Mucosa of gallbladder (tissue), 1 donor: ENCODE measurements around the gene PPIF. TPM values are rescaled to one million over a fixed set of nuclear protein-coding genes. Genes with fewer than 3 reads are reported as not detected.

Experiments used
- DNase-seq: peaks from one replicate; pipeline ENCODE4 v3.0.0-alpha.2; 2020; ENCODE audit warnings: low spot score
- total RNA-seq: library from RNA; stranded (reverse); gene quantifications from one replicate; pipeline ENCODE4 v1.2.1, GENCODE V29; 2021
- donor health status: DM: no; HTN: no; CAD: no.

The PPIF gene
- 49.4 TPM for total RNA-seq

- peak; percentile 95 for DNase-seq
Observed at GRCh38 chr10:79347226-79347893, at the start of gene PPIF. Gene PPIF (plus strand): TSS chr10:79347469. CDS start chr10:79347549, 80 bp downstream.

GRCh38 chr10:79298403-79299244 is 48.6 kb upstream of the PPIF start:
- DNase-seq, result peak; percentile 65

DNA sequence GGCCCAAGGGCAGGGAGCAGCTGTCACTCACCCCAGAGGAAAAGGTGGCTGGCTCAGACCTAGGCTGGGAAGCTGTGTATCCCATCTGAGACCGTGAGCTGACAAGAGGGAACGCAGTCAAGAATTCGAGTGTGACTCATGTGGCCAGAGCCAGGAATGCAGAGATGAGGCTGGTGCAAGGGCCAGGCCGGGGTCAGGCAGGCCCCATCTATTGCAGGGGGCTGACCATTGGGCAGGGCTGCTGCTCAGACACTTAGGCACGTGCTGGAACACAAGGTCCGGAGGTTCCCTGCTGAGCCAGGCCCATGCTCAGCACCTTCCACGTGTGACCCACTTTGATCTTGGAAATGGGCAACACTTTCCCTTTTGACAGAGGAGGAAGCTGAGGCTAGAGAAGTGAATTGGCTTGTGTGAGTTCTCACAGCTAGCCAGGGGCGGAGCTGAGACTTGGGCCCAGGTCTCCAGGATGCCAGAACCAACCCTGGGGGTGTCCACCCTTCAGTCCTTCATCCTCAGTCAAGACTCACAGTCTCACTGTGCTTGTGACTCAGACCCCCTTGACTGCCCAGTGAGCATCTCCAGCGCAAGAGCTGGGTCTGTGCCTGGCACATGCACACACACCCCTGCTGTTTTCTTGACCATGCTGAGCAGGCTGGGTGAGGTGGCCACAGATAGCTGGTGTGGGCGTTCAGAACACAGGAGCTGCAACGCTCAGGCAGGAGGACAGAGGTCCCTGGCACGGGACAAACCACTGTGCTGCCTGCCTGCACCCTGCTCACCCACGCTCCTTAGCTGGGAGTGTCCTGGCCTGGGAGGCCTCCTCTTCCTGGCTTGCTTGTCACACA is 47.6 kb upstream of the PPIF start:
- no peak for DNase-seq

DNA sequence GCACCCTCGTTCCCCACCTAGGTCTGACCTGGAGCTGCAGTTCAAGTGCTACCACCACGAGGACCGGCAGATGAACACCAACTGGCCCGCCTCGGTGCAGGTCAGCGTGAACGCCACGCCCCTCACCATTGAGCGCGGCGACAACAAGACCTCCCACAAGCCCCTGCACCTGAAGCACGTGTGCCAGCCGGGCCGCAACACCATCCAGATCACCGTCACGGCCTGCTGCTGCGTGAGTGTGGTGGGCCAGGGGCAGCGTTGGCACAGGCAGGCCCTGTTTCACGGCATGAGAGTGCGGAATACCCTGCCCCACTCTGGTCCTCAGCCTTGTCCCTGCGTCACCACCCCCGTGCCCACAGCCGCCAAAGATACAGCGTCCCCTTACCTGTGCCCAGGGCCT is 46.6 kb upstream of the PPIF start:
- no peak for DNase-seq

- DNase-seq, result no peak
Observed at GRCh38 chr10:79301754-79302530, 45.3 kb upstream of the PPIF start.

DNA sequence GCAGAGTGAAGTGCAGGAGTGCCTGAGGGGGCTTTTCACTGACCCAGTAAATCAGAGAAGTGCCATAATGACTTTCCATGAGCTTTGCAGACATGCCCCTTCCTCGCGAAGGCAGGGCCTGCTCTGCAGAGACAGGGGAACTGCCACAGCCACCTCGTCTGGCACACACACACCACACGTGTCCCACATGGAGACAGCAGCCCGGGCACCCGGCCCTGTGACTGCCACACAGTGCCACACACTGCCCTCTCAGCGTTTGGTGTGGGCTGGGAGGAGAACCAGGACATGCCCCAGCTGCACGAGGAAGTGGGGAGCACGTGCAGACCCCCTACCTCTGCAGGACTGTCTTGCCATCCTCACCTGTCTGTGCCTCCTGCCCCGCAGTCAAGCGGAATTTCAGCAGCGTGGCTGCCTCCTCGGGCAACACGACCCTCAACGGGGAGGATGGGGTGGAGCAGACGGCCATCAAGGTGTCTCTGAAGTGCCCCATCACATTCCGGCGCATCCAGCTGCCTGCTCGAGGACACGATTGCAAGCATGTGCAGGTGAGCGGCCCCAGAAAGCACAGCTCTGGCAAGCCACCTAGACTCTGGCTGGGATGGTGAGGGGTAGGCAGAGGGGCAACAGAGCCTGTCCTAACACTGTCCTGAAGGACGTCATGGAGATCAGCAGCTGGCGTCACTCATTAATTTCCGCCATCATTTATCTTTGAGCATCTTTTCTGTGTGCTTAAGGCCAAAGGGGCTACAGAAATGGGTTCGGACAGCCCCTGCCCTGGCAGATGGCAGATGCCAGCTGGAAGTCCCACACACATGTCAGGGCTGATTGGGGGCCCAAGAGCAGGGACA is 43.4 kb upstream of the PPIF start:
- DNase-seq, result no peak

DNA sequence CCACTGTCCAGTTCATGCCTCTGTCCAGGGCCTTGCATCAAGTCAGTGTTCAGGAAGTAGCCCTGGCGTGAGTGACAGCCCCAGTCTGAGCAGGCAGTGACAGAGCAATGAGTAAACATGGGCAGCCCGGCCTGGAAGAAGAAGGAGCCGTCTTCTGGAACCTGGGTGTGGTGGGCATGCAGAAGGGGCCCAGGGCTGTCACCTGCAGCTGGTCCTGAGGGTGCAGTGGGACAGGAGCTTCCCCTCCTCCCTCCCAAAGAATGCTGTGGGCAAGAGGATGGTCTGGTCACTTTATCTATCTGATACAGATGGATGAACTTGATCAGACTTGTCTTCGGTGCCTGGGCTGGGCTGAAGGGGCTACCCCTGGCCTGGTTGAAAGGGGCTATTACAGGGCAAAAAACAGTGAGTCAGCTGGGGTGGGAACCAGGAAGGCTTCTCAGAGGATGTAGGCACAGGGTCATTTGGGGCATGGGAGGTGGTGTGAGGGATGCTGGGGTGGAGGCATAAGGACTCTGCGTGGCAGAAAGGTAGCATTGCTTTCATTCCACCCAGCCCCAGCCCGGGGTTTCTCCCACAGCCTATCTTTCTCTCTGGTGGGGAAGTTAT is 42.7 kb upstream of the PPIF start:
- DNase-seq, result no peak

GRCh38 chr10:79305515-79305914 is 41.8 kb upstream of the PPIF start:
- DNase-seq, result no peak

GRCh38 chr10:79305988-79306387 is 41.3 kb upstream of the PPIF start:
- DNase-seq, result no peak

DNA sequence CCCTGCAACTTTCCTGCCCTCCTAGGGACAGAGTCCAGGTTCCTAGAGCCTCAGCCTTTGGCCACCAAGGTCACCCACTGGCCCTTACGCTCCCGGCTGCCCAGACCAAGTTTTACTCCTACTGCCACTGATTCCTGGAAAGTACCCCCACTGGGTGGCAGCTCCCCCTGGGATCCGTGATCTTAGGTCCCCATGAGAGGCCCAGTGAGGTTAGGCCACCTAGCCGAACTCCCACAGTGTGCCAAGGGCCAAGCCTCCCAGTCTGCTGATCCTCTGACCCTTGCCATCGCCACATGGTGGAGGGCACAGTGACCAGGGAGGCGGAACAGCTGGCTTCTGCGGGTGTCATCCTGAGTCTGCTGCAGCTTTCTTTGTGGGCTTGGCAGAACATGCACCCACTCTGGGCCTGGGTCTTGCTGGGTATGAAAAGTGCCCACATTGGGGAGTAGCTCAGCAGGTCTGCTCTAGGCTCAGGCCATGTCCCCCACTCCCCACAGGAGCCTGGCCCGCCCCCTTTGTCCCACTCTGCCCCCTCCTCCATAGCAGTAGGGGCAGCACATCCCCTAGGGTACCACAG is 40.5 kb upstream of the PPIF start:
- no peak for DNase-seq

DNA sequence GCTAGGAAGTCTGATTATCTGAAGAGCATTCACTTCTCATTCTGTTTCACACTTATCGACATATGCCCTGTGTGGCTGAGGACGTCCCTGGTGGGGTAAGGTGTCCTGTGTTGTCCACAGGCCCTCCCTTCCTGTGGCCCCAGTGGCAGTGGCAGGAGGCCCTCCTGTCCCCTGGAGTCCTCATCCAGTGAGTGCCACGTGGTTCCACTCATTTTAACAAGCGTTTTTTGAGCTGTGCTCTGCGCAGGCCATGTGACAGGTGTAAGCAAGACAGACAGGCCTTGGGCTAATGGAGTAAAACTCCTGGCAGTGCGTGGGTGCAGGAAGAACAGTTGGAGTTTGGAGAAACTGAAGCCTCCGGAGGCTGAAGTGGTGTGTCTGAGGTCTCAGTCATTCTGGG is 39.3 kb upstream of the PPIF start:
- no peak for DNase-seq

GRCh38 chr10:79308969-79309665 is 38.2 kb upstream of the PPIF start:
- DNase-seq, result no peak

DNA sequence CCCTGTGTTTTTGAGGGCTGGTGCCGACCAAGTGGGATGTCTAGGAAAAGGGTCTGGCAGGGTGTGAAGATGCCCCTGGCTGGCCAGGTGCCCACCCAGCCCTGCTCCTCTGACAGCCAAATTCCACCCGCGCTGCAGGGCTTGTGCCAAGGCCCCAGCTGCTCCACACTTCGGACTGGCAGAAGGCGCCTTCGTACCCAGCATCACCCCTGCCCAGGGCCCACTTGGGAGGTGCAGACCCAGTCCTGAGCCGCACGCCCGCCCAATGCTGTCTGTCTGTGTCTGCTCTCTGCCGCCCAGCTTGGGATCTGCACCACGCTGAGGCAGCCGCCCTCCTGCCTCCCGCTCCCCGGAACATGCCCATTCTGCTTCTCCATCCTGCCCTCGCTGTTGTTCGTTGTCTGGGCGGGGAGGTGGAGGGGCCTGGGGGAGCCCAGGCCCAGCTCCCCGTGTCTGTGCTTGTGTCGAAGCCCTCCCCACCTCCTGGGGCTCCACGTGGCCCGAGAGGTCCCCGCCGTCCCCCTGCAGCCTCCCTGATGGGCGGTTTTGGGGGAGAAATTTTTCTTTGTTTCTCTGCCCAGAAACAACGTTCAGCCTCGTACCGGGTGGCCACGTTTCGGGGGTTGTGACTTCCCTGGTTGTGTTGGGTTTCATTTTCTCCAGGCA is 36.9 kb upstream of the PPIF start:
- DNase-seq, result no peak

DNA sequence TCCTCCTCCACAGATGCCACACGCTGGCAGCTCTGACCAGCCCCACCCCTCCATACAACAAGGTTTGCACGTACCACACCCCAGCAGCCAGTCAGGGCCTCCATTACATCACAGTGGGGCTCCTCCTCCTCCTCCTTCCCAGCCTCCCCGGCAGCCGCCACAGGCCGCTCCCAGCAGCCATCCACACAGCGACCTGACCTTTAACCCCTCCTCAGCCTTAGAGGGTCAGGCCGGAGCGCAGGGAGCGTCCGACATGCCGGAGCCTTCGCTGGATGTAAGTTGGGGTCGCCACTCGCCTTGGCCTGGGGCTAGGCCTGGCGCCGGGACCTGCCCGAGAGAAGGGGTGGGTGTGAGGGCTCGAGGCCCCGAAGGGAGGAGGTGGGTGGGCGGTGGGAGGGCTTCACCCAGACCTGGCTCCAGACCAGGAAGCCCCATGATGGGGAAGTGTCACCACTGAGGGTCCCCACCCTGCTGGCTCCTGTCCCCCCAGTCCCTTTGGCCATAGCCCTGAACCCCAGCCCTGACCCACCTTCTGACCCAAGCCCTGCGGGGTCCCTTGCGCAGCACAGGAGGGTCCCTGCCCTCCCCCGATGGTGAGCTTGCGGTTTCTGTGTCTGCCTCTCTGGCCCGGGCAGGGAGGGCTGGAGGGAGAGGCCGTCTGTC is 36.2 kb upstream of the PPIF start:
- no peak for DNase-seq

DNA sequence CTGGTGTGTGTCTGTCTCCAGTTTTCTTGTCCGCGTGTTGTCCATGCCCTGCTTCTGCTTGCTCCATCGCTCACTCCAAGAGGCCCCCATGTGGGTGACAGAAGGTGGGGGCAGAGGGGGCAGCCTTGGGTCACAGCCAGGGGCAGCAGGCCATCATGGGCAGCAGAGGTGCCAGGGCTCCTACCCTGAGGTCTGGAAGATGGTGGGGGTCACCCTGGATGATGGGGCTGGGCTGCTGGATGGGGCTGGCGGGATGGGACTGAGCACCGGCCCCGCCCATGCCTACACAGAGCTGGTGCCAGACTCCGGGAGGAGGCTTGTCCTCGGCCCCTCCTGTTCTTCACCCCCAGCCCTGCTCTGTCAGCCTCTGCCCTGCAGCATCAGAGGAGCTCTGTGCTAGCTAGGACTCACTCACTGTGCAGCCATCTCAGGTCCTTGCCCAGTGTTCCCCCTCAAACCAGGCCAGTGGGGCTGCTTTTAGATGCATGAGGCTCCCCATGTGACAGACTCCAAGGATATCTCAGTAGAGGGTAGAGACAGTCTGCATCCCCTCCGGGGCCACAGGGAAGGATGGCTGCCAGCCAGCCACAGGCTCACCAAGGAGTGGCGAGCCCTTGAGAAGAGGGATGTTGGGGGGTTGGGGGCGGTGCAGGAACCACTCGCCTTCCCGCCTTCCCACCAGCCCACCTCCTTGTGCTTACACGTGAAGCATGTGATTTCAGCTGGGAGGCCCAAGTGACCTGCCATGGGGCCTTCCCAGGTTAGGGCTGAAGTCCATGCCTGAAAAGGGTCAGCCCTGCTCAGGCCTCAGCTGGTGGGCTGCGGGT is 35.5 kb upstream of the PPIF start:
- no peak for DNase-seq

DNA sequence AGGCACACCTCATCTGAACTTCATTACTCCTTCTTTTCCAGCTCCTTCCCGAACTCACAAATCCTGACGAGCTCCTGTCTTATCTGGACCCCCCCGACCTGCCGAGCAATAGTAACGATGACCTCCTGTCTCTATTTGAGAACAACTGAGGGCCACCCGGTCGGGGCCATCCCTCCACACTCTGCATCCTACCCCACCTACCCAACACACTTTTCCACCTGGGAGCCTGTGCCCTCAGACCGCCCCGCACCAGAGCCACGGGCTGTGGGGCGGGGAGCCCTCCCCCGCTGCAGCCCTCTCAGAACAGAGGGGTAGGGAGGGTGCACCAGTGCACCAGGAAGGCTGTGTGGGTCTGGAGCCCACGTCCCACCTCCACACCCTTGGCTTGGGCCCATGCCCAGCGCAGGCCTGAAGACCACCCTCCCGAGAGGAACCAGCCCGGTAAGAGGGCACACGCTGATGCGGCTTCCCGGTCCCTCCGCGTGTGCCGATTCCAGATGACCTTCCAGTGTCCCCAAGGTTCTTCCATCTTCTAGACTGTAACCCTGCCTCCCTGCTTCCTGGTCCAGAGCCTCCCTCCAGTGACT is 34.6 kb upstream of the PPIF start:
- no peak for DNase-seq

GRCh38 chr10:79313320-79313719 is 33.9 kb upstream of the PPIF start:
- no peak for DNase-seq
